Measurements from ENCODE around the gene SYT15.

The SYT15 gene

DNA sequence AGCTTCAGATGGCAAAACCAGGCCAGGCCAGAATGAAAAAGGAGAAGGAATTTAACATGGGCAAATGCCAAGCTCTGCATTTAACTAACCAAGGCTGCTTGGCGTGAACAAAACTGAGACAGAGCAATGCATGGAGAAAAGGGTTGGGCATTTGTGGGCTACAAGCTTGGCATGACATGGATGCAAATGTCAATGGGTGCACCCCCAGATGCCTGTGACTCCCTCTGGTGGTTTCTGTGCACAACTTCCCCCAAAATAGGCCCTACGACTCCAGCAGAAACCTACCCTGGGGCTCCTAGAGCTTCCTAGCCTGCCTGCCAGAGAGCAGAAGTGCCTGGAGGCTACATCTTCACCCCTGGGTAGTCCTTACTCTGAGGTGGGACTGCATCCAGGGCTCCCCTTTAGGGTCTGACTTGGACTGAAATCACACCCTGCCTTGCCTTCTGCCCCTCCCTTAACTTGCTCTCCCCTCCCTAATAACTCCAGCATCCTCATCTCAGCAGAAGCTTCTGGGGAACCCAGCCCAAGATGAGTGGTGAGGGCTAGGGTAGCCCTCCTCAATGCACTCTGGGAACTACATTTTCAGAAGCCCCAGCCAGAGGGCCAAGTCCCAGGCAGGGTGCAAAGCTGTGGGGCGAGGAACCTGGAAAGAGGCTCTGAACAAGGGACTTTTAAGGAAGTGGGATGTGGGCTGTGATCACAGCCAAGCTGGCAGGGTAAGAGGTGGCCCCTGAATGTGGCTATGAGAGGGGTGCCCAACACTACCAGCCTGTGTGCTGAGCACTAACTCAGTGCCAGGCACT, 33.7 kb upstream of the SYT15 start:
- Histone ChIP-seq H3K36me3 (ENCODE audit: control insufficient read depth in 5 of 5, insufficient read depth in 5 of 5, low read length in 5 of 5) (no peaks in the 10 kb centered on the region), H3K9ac (ENCODE audit: low read length in 5 of 5) (no peak overlapping the region), H3K9me3 (ENCODE audit: control insufficient read depth in 5 of 5, low read length in 5 of 5) (no peaks in the 10 kb centered on the region), H3K27me3 (ENCODE audit: control insufficient read depth in 5 of 5, insufficient read depth in 4 of 5, low read length in 5 of 5) (peaks cover 5 to 14% (median 12%) of the 10 kb centered on the region in 5 donors), H3K4me3 (ENCODE audit: low read depth in 1 of 5, low read length in 5 of 5) (no peak overlapping the region), H3K27ac (ENCODE audit: low read depth, low read length) (no peak overlapping the region), H3K4me1 (ENCODE audit: control insufficient read depth in 5 of 5, insufficient read depth in 5 of 5, low read length in 5 of 5) (peaks cover 0 to 3% (median 0%) of the 10 kb centered on the region in 5 donors)

GRCh38 chr10:46545861-46546590, 32.9 kb upstream of the SYT15 start:
- Histone ChIP-seq H3K36me3 (ENCODE audit: control insufficient read depth in 5 of 5, insufficient read depth in 5 of 5, low read length in 5 of 5) (no peaks in the 10 kb centered on the region), H3K4me1 (ENCODE audit: control insufficient read depth in 5 of 5, insufficient read depth in 5 of 5, low read length in 5 of 5) (no peaks in the 10 kb centered on the region), H3K27me3 (ENCODE audit: control insufficient read depth in 5 of 5, insufficient read depth in 4 of 5, low read length in 5 of 5) (peaks cover 0 to 14% (median 3%) of the 10 kb centered on the region in 5 donors), H3K4me3 (ENCODE audit: low read depth in 1 of 5, low read length in 5 of 5) (no peak overlapping the region), H3K9ac (ENCODE audit: low read length in 5 of 5) (no peak overlapping the region), H3K27ac (ENCODE audit: low read depth, low read length) (no peak overlapping the region), H3K9me3 (ENCODE audit: control insufficient read depth in 5 of 5, low read length in 5 of 5) (no peaks in the 10 kb centered on the region)

DNA sequence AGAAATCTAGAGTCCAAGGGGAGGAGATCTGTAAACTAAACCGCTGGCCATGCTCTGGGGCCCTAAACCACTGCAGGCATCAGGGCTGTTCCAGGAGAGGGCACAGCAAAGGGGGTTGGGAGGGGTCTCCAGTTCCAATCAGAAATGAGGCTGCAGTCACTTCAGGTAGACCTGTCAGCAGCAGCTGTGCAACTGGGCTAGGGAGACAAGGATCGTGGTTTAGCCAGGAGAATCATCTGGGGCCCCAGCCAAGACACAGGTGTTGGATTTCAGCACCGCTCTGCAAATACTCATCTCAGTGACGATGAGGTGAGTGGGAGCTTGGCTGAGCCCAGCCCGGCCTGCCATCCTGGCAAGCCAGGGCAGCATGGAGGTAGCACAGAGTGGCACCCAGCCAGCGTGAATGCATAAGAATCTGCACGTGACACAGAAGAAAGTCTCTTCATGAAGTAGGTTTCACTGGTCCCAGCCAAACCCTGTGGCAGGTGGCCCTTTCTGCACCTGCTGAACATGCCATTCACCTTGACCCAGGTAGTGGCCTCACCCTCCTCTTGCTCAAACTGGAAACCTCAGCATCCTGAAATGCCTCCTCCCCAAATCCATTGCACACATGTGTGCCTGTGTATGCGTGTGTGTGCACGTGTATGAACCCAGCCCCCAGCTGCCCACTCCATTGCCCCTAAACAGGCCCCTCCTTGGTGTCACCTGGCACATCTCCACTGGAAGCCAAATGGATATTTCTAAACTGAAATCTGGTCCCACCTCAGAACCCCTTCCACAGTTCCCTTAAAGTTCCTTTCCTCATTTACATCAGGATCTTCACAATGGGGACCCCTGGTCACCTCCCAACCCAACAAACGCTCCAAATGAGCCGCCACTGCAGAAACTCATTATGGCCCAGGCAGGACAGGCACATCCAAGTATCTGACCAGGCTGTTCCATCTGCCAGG, 32.1 kb upstream of the SYT15 start:
- Histone ChIP-seq H3K36me3 (ENCODE audit: control insufficient read depth in 5 of 5, insufficient read depth in 5 of 5, low read length in 5 of 5) (no peaks in the 10 kb centered on the region), H3K4me1 (ENCODE audit: control insufficient read depth in 5 of 5, insufficient read depth in 5 of 5, low read length in 5 of 5) (no peaks in the 10 kb centered on the region), H3K27ac (ENCODE audit: low read depth, low read length) (no peak overlapping the region), H3K9ac (ENCODE audit: low read length in 5 of 5) (no peak overlapping the region), H3K4me3 (ENCODE audit: low read depth in 1 of 5, low read length in 5 of 5) (no peak overlapping the region), H3K9me3 (ENCODE audit: control insufficient read depth in 5 of 5, low read length in 5 of 5) (no peaks in the 10 kb centered on the region), H3K27me3 (ENCODE audit: control insufficient read depth in 5 of 5, insufficient read depth in 4 of 5, low read length in 5 of 5) (peaks cover 0 to 22% (median 10%) of the 10 kb centered on the region in 5 donors)

DNA sequence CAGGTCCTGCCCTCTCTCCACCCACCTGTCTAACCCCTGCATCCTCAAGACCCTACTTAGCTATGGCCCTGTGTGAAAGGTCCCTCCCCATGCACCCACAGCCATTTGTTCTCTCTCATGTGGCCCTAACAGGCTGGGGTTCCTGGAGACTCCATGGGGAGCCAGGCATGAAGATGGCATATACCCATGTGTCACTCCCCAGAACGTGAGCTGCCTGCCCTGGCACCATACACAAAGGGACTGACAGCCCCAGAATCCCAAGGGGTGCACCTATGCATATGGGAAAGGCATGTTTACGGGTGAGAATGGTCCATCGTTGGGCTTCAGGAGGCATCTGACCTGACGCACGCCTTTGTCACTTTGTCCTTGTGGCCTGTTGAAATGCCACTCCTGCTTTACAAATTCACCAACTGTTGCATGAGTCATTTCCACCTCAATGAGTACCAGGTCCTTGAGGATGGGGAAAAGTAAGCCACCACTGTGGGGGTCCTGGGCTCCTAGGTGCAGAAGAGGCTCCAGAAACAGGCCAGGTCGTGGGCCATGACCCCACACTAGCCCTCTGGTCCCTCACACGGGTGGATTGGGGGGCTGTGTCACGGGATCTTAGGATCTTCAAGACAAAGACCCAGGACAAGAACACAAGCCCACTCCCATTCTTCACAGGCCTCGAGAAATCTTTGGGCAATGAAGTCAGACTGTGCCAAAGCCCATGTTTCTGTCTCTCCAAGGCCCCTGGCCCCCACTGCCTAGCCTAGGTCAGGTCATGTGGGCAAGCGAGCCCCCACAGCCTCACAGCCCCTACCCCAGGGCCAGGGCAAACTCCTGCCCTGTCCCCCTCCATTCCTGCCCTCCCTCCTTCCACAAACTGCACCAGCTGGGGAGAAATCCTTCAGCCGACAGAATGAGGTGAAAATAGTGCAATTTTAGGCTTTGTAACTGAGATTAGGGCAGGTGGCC, 31.1 kb upstream of the SYT15 start:
- Histone ChIP-seq H3K9me3 (ENCODE audit: control insufficient read depth in 5 of 5, low read length in 5 of 5) (no peaks in the 10 kb centered on the region), H3K4me1 (ENCODE audit: control insufficient read depth in 5 of 5, insufficient read depth in 5 of 5, low read length in 5 of 5) (no peaks in the 10 kb centered on the region), H3K36me3 (ENCODE audit: control insufficient read depth in 5 of 5, insufficient read depth in 5 of 5, low read length in 5 of 5) (no peaks in the 10 kb centered on the region), H3K4me3 (ENCODE audit: low read depth in 1 of 5, low read length in 5 of 5) (no peak overlapping the region), H3K27me3 (ENCODE audit: control insufficient read depth in 5 of 5, insufficient read depth in 4 of 5, low read length in 5 of 5) (peaks cover 0 to 25% (median 16%) of the 10 kb centered on the region in 5 donors), H3K9ac (ENCODE audit: low read length in 5 of 5) (no peak overlapping the region), H3K27ac (ENCODE audit: low read depth, low read length) (no peak overlapping the region)

- peaks cover 2 to 27% (median 22%) of the 10 kb centered on the region in 5 donors for H3K27me3 ChIP-seq (ENCODE audit: control insufficient read depth in 5 of 5, insufficient read depth in 4 of 5, low read length in 5 of 5)
- no peak overlapping the region for H3K4me3 ChIP-seq (ENCODE audit: low read depth in 1 of 5, low read length in 5 of 5)
- no peaks in the 10 kb centered on the region for H3K36me3 ChIP-seq (ENCODE audit: control insufficient read depth in 5 of 5, insufficient read depth in 5 of 5, low read length in 5 of 5)
- H3K27ac ChIP-seq (ENCODE audit: low read depth, low read length): no peak overlapping the region
- H3K4me1 ChIP-seq (ENCODE audit: control insufficient read depth in 5 of 5, insufficient read depth in 5 of 5, low read length in 5 of 5): no peaks in the 10 kb centered on the region
- no peak overlapping the region for H3K9ac ChIP-seq (ENCODE audit: low read length in 5 of 5)
- no peaks in the 10 kb centered on the region for H3K9me3 ChIP-seq (ENCODE audit: control insufficient read depth in 5 of 5, low read length in 5 of 5)
Measured at GRCh38 chr10:46548498-46549090, 30.3 kb upstream of the SYT15 start.

DNA sequence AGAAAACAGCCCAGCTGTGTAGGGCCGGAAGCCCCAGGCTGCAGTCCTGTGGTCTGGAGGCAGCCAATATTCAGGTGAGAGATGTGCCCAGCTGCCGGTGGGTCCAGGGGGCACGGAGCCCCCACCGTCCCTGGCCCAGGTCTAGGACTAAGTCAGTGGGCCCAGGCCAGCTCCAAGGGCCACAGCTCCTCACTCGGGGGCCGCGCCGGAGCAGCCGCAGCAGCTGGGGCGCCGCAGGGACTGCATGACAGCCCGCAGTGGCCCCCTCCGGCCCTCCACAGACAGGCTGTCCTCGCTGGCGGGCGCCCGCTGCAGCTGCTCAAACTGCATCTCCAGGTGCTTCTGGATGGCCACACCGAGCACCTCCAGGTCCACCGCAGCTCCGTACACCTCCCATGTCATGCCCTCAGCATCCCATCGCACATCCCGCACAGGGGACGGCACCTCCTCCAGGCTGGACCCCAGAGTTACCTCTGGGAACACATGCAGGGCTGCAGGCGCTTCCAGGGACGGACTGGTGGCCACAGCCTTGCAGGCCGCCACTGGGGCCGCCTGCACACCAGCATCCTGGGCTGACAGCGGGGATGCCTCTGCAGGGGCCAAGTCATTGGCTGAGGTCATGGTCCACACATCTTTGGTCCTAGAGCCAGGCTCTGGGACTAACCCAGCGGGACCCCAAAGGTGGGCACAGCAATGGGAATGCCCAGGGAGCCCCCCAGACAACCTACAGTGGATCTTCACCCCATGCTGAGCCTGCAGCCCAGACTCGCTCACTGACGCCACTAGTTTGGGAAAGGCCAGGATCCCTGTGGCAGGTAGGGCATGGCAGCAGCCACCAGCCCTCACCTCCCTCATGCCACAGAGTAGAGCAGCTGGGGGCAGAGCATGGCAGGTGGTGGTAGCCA, 29.5 kb upstream of the SYT15 start:
- Histone ChIP-seq H3K4me3 (ENCODE audit: low read depth in 1 of 5, low read length in 5 of 5) (no peak overlapping the region), H3K9me3 (ENCODE audit: control insufficient read depth in 5 of 5, low read length in 5 of 5) (no peaks in the 10 kb centered on the region), H3K27me3 (ENCODE audit: control insufficient read depth in 5 of 5, insufficient read depth in 4 of 5, low read length in 5 of 5) (peaks cover 7 to 30% (median 28%) of the 10 kb centered on the region in 5 donors), H3K27ac (ENCODE audit: low read depth, low read length) (no peak overlapping the region), H3K9ac (ENCODE audit: low read length in 5 of 5) (no peak overlapping the region), H3K4me1 (ENCODE audit: control insufficient read depth in 5 of 5, insufficient read depth in 5 of 5, low read length in 5 of 5) (no peaks in the 10 kb centered on the region), H3K36me3 (ENCODE audit: control insufficient read depth in 5 of 5, insufficient read depth in 5 of 5, low read length in 5 of 5) (no peaks in the 10 kb centered on the region)

DNA sequence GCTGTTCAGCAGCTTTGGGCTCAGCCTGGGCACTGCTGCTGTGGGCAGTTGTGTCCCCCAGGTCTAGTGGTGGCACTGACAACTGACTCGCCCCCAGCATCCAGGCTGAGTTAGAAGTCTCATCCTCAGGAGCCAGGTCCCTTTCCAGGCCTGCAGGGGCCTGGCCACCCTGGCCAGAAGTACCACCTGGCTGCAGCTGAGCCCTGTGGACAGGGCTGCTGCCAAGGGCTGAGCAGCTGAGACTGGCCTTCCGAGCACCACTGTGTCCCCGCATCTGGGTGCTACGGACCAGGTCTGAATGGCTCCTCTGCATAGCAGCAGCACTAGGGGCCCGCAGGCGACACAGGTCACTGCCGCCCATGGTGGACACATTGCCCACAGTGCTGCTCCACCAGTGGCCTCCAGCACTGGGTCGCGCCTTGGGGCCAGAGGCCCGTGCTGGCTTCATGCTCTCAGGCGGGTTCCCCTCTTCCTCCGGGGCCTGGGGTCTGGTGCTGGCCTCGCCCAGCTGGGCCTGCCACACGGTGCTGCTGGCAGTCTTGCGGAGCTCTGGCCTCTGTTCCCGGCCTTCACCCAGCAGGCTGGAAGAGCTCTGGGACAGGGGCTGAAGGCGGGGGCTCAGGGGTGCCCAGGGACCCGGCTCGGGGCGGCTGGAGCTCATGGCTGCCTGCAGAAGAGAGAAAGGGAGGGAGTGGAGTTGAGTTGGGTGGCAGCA, 28.7 kb upstream of the SYT15 start:
- H3K27me3 ChIP-seq (ENCODE audit: control insufficient read depth in 5 of 5, insufficient read depth in 4 of 5, low read length in 5 of 5): peaks cover 10 to 37% (median 30%) of the 10 kb centered on the region in 5 donors
- no peaks in the 10 kb centered on the region for H3K36me3 ChIP-seq (ENCODE audit: control insufficient read depth in 5 of 5, insufficient read depth in 5 of 5, low read length in 5 of 5)
- H3K9ac ChIP-seq (ENCODE audit: low read length in 5 of 5): no peak overlapping the region
- H3K4me3 ChIP-seq (ENCODE audit: low read depth in 1 of 5, low read length in 5 of 5): no peak overlapping the region
- H3K27ac ChIP-seq (ENCODE audit: low read depth, low read length): no peak overlapping the region
- no peaks in the 10 kb centered on the region for H3K4me1 ChIP-seq (ENCODE audit: control insufficient read depth in 5 of 5, insufficient read depth in 5 of 5, low read length in 5 of 5)
- H3K9me3 ChIP-seq (ENCODE audit: control insufficient read depth in 5 of 5, low read length in 5 of 5): no peaks in the 10 kb centered on the region
